Heart right ventricle (tissue), 16 donors: Measurements from ENCODE around the gene GMDS. TPM values are rescaled to one million over a fixed set of nuclear protein-coding genes. Genes with fewer than 3 reads are reported as not detected.

Source experiments
- ATAC-seq, 8 donors: fragments of 200-7000 bp; cut with Tn5 transposase; one replicate each; pipeline ENCODE4 v1.9.1; 2020; ENCODE audit warnings: mild to moderate bottlenecking in 8 of 8, moderate library complexity in 8 of 8, moderate number of reproducible peaks in 1 of 8
- DNase-seq, 2 donors: peaks; one replicate each; pipeline ENCODE4 v3.0.0-alpha.2; 2020
- H3K27ac ChIP-seq, 10 donors: fragments of 200-600 bp; sonication (generic) in 2 of 10; one replicate each; pipeline versions ENCODE4 v1.5.0 to v1.8.0; 2020 to 2022; ENCODE audit warnings: mild to moderate bottlenecking in 3 of 10
- H3K27me3 ChIP-seq, 7 donors: fragments of 200-600 bp; one replicate each; pipeline ENCODE4 v1.8.0; 2021 to 2022; ENCODE audit warnings: mild to moderate bottlenecking in 2 of 7
- H3K36me3 ChIP-seq, 9 donors: fragments of 200-600 bp; sonication (generic) in 1 of 9; one replicate each; pipeline versions ENCODE4 v1.5.0 to v1.8.0; 2020 to 2022; ENCODE audit warnings: mild to moderate bottlenecking in 2 of 9
- H3K4me1 ChIP-seq, 9 donors: fragments of 200-600 bp; sonication (generic) in 1 of 9; one replicate each; pipeline versions ENCODE4 v1.5.0 to v1.8.0; 2020 to 2022; ENCODE audit warnings: mild to moderate bottlenecking in 4 of 9
- H3K4me3 ChIP-seq, 10 donors: fragments of 200-600 bp; sonication (generic) in 2 of 10; one replicate each; pipeline versions ENCODE4 v1.5.0 to v1.8.0; 2020 to 2022; ENCODE audit warnings: mild to moderate bottlenecking in 7 of 10, moderate library complexity in 2 of 10
- H3K9me3 ChIP-seq, 11 donors: fragments of 200-600 bp in 10 of 11; sonication (generic) in 2 of 11; one replicate each; pipeline versions ENCODE4 v1.5.0 to v1.8.0; 2013 to 2022; ENCODE audit warnings: mild to moderate bottlenecking in 2 of 11, control low read depth in 1 of 11, moderate library complexity in 1 of 11
- WGBS, 2 donors: extraction: QIAGEN DNeasy Blood & Tissue Kit; methylation state at CpG; one replicate each; pipeline ENCODE4 v1.1.7; 2013; ENCODE audit warnings: inconsistent platforms in 1 of 2; 5-methylcytosine and 5-hydroxymethylcytosine counted together
- intact Hi-C, 10 donors: fragments of 100-400 bp; cut with DNase I; formaldehyde crosslinking; loops; one replicate each; pipeline versions ENCODE4 v1.11.1 to v1.14.2; 2022
- polyA plus RNA-seq, 2 donors: library from polyadenylated mRNA; stranded (reverse); fragments of 200-250 nt; gene quantifications; one replicate each; pipeline ENCODE4 v1.2.3, GENCODE V29; 2013
- total RNA-seq, 10 donors: library from RNA; stranded (reverse); fragmentation: NEBNext Ultra II Directional in 3 of 10; extraction: Animal tissue kit (Norgen Biotek cat#: 25700) in 3 of 10; gene quantifications; one replicate each; pipeline versions ENCODE4 v1.2.1 to v1.2.4, GENCODE V29; 2021 to 2023
- TF ChIP-seq, protein P1 (sequence below), 9 donors: fragments of 200-600 bp; sonication (generic) in 2 of 9; IDR thresholded peaks; one replicate each; pipeline versions ENCODE4 v1.5.0 to v1.8.0; 2021 to 2022; ENCODE audit warnings: antibody characterized with exemption in 9 of 9, mild to moderate bottlenecking in 5 of 9, moderate library complexity in 1 of 9
- donor health status: Arrhythmogenic right ventricular cardiomyopathy.
- donor health status: ischemic (EF 13 %, LVEDD 7.1; RV severe dilation, severe dysfunction).
- donor health status: healthy with polysubstance abuse.
- donor health status: DM: no; HTN: yes; CAD: no.
- donor health status: DM: no; HTN: no; CAD: no.
- donor health status: ischemic (EF 25% LVEDD 6.9; RV normal size, moderate dysfunction).
- donor health status: ischemic (EF 25% LVEDD 5.7; RV mildly dilated, moderate dysfunction).
- donor health status: healthy.
- donor health status: DM: yes; HTN: yes; CAD: no.
- donor health status: Ischemic cardiomyopathy.
- donor health status: ischemic (EF 35%, LVEDD 5.7; RV mildly dilated, moderate dysfunction).
- donor health status: nonischemic (EF 11% LVEDD 7.7; RV severe dilation, severe dysfunction).
- donor health status: DM: yes; HTN: yes; CAD: no.
- donor health status: PGD.
- donor health status: ischemic (EF 29% LVEDD 5.4; RV normal size, mild dysfunction).
- donor health status: nonischemic (EF 23%, LVEDD 6.1; RV moderate dilation, normal function).

GMDS gene
- total and polyA plus RNA-seq, 12 donors: 5.0 to 10.6 (median 6.9) TPM

DNA sequence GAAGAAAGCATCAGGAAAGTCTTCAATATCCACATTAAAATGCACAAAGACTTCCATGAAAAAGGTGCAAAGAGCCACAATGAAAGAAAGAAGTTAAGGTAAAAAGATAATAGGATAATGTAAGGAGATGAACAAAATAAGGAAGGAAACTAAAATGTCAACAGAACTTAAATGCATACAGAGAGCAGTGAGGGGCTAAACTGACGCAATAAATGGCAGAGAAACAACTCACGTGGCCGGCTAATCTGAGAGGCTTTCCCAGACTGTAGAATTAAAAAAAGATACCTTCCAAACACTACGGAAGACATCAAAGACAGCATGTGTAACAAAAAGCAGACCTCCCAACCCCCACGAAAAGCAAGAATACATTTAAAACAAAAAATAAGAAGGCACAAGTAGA is 73.7 kb downstream of the GMDS start:
- no peaks in the 10 kb centered on the region for H3K9me3 ChIP-seq
- H3K27ac ChIP-seq: no peak overlapping the region
- TF ChIP-seq, protein P1, sequence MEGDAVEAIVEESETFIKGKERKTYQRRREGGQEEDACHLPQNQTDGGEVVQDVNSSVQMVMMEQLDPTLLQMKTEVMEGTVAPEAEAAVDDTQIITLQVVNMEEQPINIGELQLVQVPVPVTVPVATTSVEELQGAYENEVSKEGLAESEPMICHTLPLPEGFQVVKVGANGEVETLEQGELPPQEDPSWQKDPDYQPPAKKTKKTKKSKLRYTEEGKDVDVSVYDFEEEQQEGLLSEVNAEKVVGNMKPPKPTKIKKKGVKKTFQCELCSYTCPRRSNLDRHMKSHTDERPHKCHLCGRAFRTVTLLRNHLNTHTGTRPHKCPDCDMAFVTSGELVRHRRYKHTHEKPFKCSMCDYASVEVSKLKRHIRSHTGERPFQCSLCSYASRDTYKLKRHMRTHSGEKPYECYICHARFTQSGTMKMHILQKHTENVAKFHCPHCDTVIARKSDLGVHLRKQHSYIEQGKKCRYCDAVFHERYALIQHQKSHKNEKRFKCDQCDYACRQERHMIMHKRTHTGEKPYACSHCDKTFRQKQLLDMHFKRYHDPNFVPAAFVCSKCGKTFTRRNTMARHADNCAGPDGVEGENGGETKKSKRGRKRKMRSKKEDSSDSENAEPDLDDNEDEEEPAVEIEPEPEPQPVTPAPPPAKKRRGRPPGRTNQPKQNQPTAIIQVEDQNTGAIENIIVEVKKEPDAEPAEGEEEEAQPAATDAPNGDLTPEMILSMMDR (IDR thresholded peaks at IDR 0.05): no peak
- H3K36me3 ChIP-seq: no peaks in the 10 kb centered on the region
- peaks cover 0 to 10% (median 0%) of the 10 kb centered on the region in 9 donors for H3K4me1 ChIP-seq
- DNase-seq (no peak), ATAC-seq (no peak)
- intact Hi-C loops: no loop called here
- H3K27me3 ChIP-seq: no peaks in the 10 kb centered on the region
- 49 to 66% methylated on average over 5 of the region's 5 CpGs for WGBS, 2 donors
- H3K4me3 ChIP-seq: no peak overlapping the region

DNA sequence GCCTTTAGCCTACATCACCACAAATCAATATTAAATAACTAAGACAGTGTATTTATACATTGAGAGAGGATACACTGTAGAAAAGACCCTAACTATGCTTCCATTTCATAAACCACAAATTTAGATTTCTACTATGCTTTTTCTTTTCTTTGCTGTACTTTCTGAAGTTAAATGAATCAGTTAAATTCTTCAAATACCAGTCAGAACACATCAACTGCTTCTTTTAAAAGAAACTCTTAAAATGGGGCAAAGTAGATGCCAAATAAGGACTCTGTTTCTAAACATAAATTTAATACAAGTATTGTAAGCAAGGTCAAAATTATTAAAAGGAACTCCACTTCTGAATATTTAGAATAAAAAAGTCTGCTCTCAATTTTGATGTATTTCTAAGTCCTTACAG is 76.9 kb downstream of the GMDS start:
- H3K27ac ChIP-seq: no peak overlapping the region
- ATAC-seq: no peak
- no peaks in the 10 kb centered on the region for H3K36me3 ChIP-seq
- H3K4me1 ChIP-seq: peaks cover 0 to 10% (median 0%) of the 10 kb centered on the region in 9 donors
- no peak for DNase-seq
- no peak overlapping the region for H3K4me3 ChIP-seq
- H3K9me3 ChIP-seq: no peaks in the 10 kb centered on the region
- intact Hi-C loops: no loop called here
- TF ChIP-seq, protein P1 (IDR thresholded peaks at IDR 0.05): no peak
- no peaks in the 10 kb centered on the region for H3K27me3 ChIP-seq

DNA sequence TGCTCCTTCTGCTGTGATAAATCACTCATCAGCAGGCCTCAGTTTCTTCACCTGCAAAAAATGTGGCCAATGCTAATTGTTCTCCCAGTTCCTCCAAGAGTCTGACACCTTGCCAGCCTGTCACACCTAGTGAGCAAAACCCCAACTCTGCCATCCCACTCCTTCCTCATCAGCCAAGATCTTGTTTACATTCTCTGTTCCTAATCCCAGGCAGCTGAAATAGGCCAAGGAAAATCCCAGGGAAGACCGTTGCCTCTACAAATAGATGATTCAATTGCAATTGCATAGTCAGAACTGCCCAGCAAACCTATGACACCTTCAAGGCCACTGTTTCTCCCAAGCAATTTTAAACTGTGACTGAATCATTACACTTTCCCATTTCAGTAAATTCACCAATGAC is 78.7 kb downstream of the GMDS start:
- TF ChIP-seq, protein P1 (IDR thresholded peaks at IDR 0.05): no peak
- no peaks in the 10 kb centered on the region for H3K9me3 ChIP-seq
- H3K4me1 ChIP-seq: peaks cover 0 to 20% (median 6%) of the 10 kb centered on the region in 9 donors
- no peak overlapping the region for H3K4me3 ChIP-seq
- ATAC-seq (no peak), DNase-seq (no peak)
- no peaks in the 10 kb centered on the region for H3K36me3 ChIP-seq
- 62 to 68% methylated on average over 1 of the region's 1 CpG for WGBS, 2 donors
- intact Hi-C loops: no loop called here
- H3K27me3 ChIP-seq: no peaks in the 10 kb centered on the region
- H3K27ac ChIP-seq: no peak overlapping the region

DNA sequence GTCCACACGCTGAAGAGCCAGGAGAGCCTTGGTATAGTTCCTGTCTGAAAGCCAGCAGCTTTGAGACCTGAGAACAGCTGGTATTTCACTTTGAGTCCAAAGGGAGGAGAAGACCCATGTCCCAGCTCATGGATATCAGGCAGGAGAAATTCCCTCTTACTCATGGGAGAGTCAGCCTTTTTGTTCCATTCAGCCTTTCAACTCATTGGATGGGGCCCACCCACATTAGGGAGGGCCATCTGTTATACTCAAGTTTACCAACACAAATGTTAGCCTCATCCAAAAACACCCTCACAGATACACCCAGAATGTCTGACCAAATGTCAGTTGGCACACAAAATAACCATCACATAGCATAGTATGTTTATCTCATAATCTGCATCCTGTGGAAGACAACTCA is 80.1 kb downstream of the GMDS start:
- peaks cover 0 to 20% (median 9%) of the 10 kb centered on the region in 9 donors for H3K4me1 ChIP-seq
- H3K27me3 ChIP-seq: no peaks in the 10 kb centered on the region
- no peaks in the 10 kb centered on the region for H3K36me3 ChIP-seq
- 80 to 93% methylated on average over 1 of the region's 1 CpG for WGBS, 2 donors
- no peaks in the 10 kb centered on the region for H3K9me3 ChIP-seq
- H3K4me3 ChIP-seq: no peak overlapping the region
- no peak for ATAC-seq
- intact Hi-C loops: no loop called here
- H3K27ac ChIP-seq: no peak overlapping the region
- TF ChIP-seq, protein P1 (IDR thresholded peaks at IDR 0.05): no peak
- no peak for DNase-seq
